ENCODE measurements around the gene TBXA2R. TPM values are rescaled to one million over a fixed set of nuclear protein-coding genes. Genes with fewer than 3 reads are reported as not detected.
"Not testable (repeated sequence)": the region's sequence is repeated elsewhere in the genome, so short reads cannot be mapped to it uniquely, and the experiment has no call there.

The TBXA2R gene
- total RNA-seq, 2 experiments from 2014 or later = 0.26 to 0.54 TPM

DNA sequence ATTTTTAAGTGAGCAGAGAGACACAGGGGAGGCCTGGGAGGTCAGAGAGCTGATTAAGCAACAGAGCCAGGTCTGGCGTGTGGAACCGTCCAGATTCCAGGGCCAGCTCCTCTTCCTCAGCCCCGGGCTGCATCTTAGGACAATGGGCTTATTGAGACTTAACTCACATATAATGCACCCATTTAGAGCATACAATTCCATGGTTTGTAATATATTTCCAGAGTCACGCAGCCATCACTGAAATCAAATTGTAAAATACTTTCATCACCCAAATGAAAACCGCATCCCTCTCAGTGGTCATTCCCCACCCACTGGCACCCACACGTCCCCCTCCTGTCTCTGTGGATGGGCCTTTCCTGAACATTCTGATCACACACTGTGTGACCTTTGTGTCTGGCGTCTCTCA lies 36.1 kb downstream of the TBXA2R start:
- no peak for DNase-seq
- Mint-ChIP-seq H3K4me1 (peaks cover 11% of the 10 kb centered on the region), H3K4me3 (no peak overlapping the region), H3K27ac (no peak overlapping the region), H3K9me3 (ENCODE audit: low read depth) (no peaks in the 10 kb centered on the region), H3K27me3 (no peaks in the 10 kb centered on the region), H3K36me3 (peaks cover 10% of the 10 kb centered on the region)
- ATAC-seq = no peak
- CTCF ChIA-PET = interaction anchor here (1.2 to 1.5 kb wide), 4 partner anchors 9 to 26 kb away, joined by 3 to 5 read pairs (median 3); no protein-coding TSS in a partner anchor

DNA sequence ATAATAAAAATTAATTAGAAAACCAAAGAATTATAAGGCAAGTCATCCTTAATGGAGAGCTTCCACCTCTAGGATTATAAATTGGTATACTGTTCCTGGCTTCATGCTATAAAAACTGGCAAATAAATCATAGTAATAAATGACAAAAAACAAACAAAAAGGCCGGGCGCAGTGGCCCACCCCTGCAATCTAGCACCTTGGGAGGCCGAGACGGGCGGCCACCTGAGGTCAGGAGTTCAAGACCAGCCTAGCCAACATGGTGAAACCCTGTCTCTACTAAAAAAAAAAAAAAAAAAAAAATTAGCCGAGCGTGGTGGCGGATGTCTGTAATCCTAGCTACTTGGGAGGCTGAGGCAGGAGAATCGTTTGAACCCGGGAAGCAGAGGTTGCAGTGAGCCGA lies 36.6 kb downstream of the TBXA2R start:
- H3K4me3 Mint-ChIP-seq; H3K27ac Mint-ChIP-seq; H3K9me3 Mint-ChIP-seq (ENCODE audit: low read depth); DNase-seq; ATAC-seq; H3K36me3 Mint-ChIP-seq; H3K27me3 Mint-ChIP-seq: not testable (repeated sequence)
- CTCF ChIA-PET = interaction anchor here (1.2 to 1.5 kb wide), 4 partner anchors 9 to 25 kb away, joined by 3 to 5 read pairs (median 3); no protein-coding TSS in a partner anchor
- peaks cover 11% of the 10 kb centered on the region for H3K4me1 Mint-ChIP-seq

DNA sequence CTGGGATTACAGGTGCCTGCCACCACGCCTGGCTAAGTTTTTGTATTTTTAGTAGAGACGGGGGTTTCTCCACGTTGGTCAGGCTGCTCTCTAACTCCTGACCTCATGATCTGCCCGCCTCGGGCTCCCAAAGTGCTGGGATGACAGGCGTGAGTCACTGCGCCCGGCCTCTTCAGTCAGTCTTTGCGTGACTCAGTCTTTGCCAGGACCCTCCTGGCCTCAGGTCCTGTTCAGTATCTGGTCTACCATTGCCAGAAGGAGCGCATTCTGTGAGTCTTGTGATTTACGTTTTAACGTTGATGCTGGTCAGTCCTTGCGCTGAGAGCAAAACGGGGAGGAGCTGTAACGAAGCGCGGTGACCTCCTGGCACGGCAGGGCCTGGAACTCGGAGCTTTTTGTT lies 41.5 kb downstream of the TBXA2R start:
- Mint-ChIP-seq H3K9me3 (ENCODE audit: low read depth) (no peaks in the 10 kb centered on the region), H3K36me3 (no peaks in the 10 kb centered on the region), H3K27ac (no peak overlapping the region), H3K4me3 (no peak overlapping the region), H3K27me3 (no peaks in the 10 kb centered on the region), H3K4me1 (no peaks in the 10 kb centered on the region)
- CTCF ChIA-PET = interaction anchor here (1.1 kb wide), 1 partner anchor 8 kb away, joined by 3 read pairs; the partner anchor contains the start of gene MFSD12
- DNase-seq (no peak), ATAC-seq (no peak)

DNA sequence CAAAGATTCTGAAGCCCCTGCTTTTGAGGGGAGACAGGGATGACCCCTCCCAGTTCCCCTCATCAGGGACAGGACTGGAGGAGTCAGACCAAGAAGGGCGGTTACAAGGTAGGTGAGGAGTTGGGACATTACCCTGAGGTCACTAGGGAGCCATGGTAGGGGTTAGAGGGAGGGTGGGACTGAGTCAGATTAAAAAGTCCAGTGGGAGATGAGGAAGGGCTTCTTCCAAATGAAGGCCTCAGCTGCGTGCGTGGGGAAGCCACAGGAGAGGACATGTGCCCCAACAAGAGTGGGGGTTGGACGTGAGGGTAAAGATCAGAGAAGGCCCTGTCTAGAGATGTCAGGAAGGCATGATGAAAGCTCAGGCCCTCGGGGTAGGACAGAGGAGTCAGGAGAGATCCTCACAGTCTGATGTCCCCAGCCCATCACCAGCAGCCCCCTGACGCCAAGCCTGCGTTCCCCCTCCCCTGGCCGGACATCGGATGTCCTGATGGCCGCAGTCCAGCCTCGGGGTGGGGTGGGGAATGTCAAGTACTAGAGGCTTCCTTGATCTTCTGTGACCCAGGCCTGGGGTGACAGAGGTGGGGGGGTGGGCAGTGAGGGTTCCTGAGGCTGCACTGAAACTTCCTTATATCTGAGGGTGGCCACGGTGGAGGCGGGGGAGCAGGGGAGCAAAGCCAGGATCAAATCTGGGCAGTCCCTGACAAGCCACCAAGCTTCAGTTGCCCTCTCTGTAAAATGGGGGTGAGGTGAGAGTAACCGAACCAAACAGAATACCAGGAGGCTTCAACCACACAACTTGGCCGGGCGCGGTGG lies 42.8 kb downstream of the TBXA2R start:
- no peak for ATAC-seq
- Mint-ChIP-seq H3K36me3 (no peaks in the 10 kb centered on the region), H3K4me3 (no peak overlapping the region), H3K4me1 (peaks cover under 1% of the 10 kb centered on the region), H3K27ac (no peak overlapping the region), H3K27me3 (no peaks in the 10 kb centered on the region), H3K9me3 (ENCODE audit: low read depth) (no peaks in the 10 kb centered on the region)
- CTCF ChIA-PET = no interaction called here
- DNase-seq = no peak

DNA sequence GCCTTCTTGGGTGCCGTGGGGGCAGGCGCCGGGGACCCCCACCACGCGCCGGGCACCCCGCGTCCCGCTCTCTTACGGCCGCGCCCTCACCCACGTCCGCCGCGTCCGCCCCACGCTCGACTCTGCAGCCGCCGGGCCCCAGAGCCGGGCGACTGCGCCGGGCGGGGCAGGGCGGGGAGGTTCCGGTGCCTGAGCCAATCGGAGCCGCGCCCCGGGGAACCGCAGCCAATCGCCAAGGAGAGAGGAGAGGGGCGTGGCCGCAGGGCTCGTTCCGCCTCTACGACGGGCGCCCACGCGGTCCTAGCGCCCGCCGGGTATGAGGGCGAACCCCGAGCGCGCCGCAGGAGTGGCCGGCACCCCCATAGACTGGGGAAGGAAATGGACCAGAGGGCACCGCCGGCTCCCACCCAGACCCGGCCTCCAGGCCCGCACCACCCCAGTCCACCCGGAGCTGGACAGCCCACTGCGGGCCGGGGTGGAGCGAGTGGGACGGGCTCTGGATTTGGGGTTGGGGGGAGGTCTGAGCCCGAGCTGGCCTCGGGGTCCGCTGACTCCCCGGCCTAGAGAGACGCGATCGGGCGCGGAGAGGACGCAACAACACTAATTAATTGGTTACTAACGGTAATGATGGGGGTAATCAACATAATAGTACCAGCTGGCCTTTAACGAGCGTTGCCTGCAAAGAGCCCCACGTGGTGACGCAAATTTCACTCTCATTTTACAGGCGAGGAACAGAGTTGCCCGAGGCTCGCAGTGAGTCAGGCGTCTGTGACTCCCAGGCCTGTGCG lies 49.0 kb downstream of the TBXA2R start, which contains the start of gene MFSD12:
MFSD12 (minus strand) TSS at position 126 of the 788 bp plus-strand sequence. CDS start 183 bp downstream, outside the sequence.
- peak within 1 kb of the TSS; percentile 84 for H3K27ac Mint-ChIP-seq
- DNase-seq = peak; percentile 95
- peak; percentile 94 for ATAC-seq
- peaks cover 38% of the 10 kb centered on the region for H3K4me1 Mint-ChIP-seq
- H3K36me3 Mint-ChIP-seq = peaks cover 2% of the 10 kb centered on the region
- no peaks in the 10 kb centered on the region for H3K9me3 Mint-ChIP-seq (ENCODE audit: low read depth)
- CTCF ChIA-PET = interaction anchor here (1.1 to 7.1 kb wide), 5 partner anchors 8 to 253 kb away, joined by 3 to 77 read pairs (median 5); no protein-coding TSS in a partner anchor
- H3K27me3 Mint-ChIP-seq = no peaks in the 10 kb centered on the region
- H3K4me3 Mint-ChIP-seq = peak within 1 kb of the TSS; percentile 92

DNA sequence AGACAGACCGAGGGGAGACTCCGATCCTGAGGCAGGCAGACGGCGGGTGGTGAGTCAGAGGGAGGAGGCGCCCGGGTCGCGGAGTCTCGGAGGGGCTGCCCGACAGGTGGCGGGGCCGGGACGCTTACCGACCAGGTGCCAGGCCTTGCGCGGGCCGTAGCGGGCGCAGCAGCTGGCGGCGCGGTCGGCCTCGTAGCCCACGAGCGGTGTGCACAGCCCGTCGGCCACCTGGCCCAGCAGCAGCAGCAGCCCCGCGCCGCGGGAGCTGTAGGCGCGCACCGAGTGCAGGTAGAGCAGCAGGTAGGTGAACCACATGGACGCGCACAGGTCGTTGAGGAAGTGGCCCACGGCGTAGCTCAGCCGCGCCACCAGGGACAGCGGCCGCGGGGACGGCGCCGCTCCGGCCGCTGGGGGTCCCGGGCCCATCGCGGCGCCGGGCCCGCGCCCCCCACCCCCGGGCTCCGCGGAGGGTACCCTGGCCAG lies 49.7 kb downstream of the TBXA2R start:
- Mint-ChIP-seq H3K36me3 (peaks cover 2% of the 10 kb centered on the region), H3K4me3 (peak overlapping the region; percentile 92), H3K9me3 (ENCODE audit: low read depth) (no peaks in the 10 kb centered on the region), H3K27me3 (no peaks in the 10 kb centered on the region), H3K4me1 (peaks cover 38% of the 10 kb centered on the region), H3K27ac (peak overlapping the region; percentile 84)
- CTCF ChIA-PET = interaction anchor here (0.8 to 7.1 kb wide), 8 partner anchors 8 to 252 kb away, joined by 3 to 77 read pairs (median 3); no protein-coding TSS in a partner anchor
- peak; percentile 74 for DNase-seq
- ATAC-seq = peak; percentile 38

DNA sequence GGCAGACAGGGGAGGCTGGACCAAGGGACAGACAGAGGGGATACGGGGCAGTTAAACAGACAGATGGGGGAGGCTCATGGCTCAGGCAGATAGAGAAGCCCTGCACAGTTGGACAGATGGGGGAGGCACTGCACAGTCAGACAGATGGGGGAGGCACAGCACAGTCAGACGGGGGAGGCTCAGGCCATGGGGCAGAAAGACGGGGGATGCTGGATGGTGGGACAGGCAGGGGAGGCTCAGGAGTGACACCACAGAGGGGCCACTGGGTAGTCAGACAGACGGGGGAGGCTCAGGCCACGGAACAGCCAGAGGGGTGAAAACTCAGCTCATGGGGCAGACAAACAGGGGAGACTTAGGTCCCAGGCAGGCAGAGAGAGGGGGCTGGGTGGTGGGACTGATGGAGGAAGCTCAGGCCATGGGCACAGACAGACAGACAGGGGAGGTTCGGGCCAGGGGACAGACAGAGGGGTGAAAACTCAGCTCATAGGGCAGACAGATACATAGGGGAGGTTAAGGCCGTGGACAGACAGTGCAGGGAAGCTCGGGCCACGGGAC lies 50.2 kb downstream of the TBXA2R start:
- H3K9me3 Mint-ChIP-seq (ENCODE audit: low read depth) = no peaks in the 10 kb centered on the region
- CTCF ChIA-PET = interaction anchor here (0.8 to 7.1 kb wide), 8 partner anchors 9 to 251 kb away, joined by 3 to 77 read pairs (median 3); no protein-coding TSS in a partner anchor
- H3K27ac Mint-ChIP-seq = peak overlapping the region; percentile 84
- peaks cover 2% of the 10 kb centered on the region for H3K36me3 Mint-ChIP-seq
- peak overlapping the region; percentile 92 for H3K4me3 Mint-ChIP-seq
- ATAC-seq (no peak), DNase-seq (no peak)
- H3K27me3 Mint-ChIP-seq = no peaks in the 10 kb centered on the region
- peaks cover 38% of the 10 kb centered on the region for H3K4me1 Mint-ChIP-seq

DNA sequence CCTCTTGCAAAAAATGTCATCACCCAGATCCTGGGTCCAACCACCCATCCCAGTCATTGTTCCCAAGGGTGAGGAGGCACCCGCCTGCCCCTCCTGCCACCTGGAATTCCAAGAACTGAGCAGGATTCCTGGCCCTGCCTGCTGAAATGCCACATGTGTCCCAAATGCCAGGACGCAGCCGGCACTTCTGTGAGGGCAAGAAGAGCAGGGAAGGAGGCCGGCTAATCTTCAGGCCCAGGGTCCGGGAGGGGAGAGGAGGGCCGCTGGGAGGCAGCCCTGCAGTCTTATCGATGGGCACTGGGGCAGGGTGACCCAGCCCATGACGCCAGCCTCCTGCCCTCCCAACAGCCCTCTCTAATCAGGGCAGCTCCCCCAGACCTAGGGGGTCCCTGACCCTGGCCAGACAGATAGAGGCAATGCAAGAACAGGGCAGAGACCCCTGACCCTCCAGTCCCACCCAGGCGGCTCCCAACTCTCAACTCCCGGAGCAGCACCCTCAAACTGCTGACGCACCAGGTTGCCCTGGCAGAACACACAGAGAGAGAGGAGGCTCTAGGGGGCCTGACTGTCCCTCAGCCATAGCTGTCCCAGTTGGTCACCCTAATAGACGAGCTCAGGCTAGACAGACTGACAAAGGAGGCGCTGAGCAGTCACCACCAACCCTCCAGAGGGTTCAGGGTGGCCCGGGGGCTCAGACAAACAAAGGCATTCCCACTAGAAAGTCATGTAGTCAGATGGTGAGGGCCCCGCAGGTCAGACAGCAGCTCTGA lies 50.8 kb downstream of the TBXA2R start:
- CTCF ChIA-PET = interaction anchor here (1.0 to 7.1 kb wide), 6 partner anchors 9 to 251 kb away, joined by 3 to 77 read pairs (median 4); no protein-coding TSS in a partner anchor

DNA sequence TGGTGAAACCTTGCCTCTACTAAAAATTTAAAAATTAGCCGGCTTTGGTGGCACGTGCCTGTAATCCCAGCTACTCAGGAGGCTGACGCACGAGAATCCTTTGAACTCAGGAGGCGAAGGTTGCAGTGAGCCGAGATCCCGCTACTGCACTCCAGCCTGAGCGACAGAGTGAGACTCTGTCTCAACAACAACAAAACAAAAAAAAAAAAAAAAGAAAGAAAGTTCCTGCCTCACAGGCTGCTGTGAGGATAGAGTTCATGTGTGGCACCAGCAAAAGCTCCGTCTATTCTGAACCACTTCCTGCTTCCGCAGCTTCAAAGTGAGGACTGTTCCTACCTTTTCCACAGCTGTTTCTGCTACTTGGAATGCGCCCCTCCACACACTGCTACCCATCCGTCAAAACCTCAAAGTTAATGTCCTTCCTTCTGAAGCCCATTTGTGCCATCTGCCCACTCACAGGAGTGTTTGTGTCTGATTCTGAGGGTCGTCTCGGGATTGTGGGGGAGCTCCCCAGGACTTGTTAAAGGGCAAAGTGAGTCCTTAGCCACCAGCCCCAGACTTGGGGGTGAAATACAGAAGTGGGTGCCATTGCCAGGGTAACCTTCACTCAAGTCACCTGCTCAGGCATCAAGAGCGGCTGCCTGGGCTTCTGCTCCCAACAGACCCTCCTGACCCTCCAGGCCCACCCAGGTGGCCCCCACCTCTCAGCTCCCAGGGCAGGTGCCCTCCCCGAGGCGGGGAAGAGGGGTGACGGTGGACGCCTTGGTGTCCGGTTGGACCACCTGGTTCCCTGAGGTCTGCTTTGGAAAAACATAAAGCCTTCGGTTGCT lies 52.2 kb downstream of the TBXA2R start:
- H3K4me1 Mint-ChIP-seq = peaks cover 41% of the 10 kb centered on the region
- peak; percentile 6 for ATAC-seq
- peak overlapping the region; percentile 53 for H3K4me3 Mint-ChIP-seq
- peak; percentile 65 for DNase-seq
- peak overlapping the region; percentile 92 for H3K27ac Mint-ChIP-seq
- H3K27me3 Mint-ChIP-seq = no peaks in the 10 kb centered on the region
- CTCF ChIA-PET = interaction anchor here (0.6 to 7.1 kb wide), 5 partner anchors 8 to 831 kb away, joined by 3 to 77 read pairs (median 3); partner anchors contain the start of gene TEKTIP1
- H3K9me3 Mint-ChIP-seq (ENCODE audit: low read depth) = no peaks in the 10 kb centered on the region
- H3K36me3 Mint-ChIP-seq = peaks cover 2% of the 10 kb centered on the region

More for the DNA sequence above, 50.8 kb downstream of the TBXA2R start:
- Mint-ChIP-seq H3K4me3 (peak overlapping the region; percentile 92), H3K9me3 (ENCODE audit: low read depth) (no peaks in the 10 kb centered on the region), H3K27ac (peak overlapping the region; percentile 84), H3K36me3 (peaks cover 2% of the 10 kb centered on the region), H3K27me3 (no peaks in the 10 kb centered on the region), H3K4me1 (peaks cover 41% of the 10 kb centered on the region)
- ATAC-seq (no peak), DNase-seq (no peak)

DNA sequence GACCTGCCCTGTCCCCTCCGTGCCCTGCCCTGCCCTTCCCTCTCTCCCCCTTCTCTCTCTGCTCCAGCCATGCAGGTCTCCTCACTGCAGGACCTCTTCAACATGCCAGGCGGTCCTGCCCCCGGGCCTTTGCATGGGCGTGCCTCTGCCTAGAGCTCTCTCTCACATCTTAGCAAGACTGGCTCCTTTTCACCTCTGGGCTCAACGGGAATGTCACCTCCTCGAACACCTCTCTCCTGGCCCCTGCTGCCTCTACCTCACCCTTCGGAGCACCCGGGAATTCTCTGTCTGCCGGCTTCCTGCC lies 54.9 kb downstream of the TBXA2R start:
- H3K9me3 Mint-ChIP-seq (ENCODE audit: low read depth) = no peaks in the 10 kb centered on the region
- CTCF ChIA-PET = no interaction called here
- DNase-seq = no peak
- H3K4me1 Mint-ChIP-seq = peaks cover 33% of the 10 kb centered on the region
- no peaks in the 10 kb centered on the region for H3K27me3 Mint-ChIP-seq
- no peak for ATAC-seq
- peaks cover 1% of the 10 kb centered on the region for H3K36me3 Mint-ChIP-seq
- H3K27ac Mint-ChIP-seq = no peak overlapping the region
- H3K4me3 Mint-ChIP-seq = no peak overlapping the region

DNA sequence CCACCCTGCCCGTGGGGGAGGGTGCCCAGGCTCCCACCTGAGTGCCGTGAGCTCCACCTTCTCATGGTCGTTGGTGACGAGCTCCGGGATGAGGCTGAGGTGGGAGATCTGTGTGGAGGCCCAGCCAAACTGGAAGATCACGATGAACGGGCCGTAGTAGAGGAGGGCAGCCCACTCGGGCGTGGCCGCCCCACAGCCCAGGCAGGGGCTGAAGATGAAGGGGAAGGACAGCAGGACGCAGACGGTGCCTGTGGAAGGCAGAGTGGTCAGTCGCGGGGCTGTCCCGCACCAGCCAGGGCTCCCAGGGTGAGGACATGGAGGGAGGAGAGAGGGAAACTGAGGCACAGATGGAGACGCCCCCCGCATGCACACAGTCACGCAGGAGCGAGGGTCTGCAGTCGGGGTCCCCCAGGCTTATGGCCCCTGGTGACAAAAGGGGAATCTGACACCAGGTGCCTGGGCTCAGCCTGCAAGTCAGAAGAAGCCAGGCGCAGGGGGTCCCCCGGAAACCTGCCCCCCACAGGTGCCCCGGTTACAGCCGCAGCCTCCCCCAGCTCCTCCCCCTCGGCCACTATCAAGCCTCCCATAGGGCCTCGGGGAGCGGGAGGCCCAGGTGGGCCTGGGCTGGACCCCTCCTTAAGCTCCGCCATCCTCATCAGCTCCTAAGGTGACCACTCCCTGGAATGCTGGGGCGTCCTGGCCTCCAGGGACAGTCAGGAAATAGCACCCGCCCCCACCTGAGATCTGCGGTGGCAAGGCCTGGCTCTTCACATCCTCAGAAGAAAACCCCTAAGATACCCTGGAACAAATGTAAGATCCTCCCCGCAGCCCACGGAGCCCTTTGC lies 55.5 kb downstream of the TBXA2R start:
- no peak for DNase-seq
- H3K27ac Mint-ChIP-seq = no peak overlapping the region
- H3K4me3 Mint-ChIP-seq = no peak overlapping the region
- no peaks in the 10 kb centered on the region for H3K27me3 Mint-ChIP-seq
- no peaks in the 10 kb centered on the region for H3K9me3 Mint-ChIP-seq (ENCODE audit: low read depth)
- no peak for ATAC-seq
- CTCF ChIA-PET = no interaction called here
- peaks cover 28% of the 10 kb centered on the region for H3K4me1 Mint-ChIP-seq
- H3K36me3 Mint-ChIP-seq = no peaks in the 10 kb centered on the region

Measured in activated CD8-positive, alpha-beta memory T cell treated with anti-CD3 and anti-CD28 coated beads, Interleukin-2, amount 10 ng/mL, durations not matched to agents 7 days and 5 days (primary cell).